Sciatic nerve (tissue), 2 donors: ENCODE results near the gene RBPMS2. TPM values are rescaled to one million over a fixed set of nuclear protein-coding genes. Genes with fewer than 3 reads are reported as not detected.
"Not testable (repeated sequence)": the region's sequence is repeated elsewhere in the genome, so short reads cannot be mapped to it uniquely, and the experiment has no call there.

ENCODE experiments used
- ATAC-seq: fragments of 200-7000 bp; cut with Tn5 transposase; one replicate; pipeline ENCODE4 v1.9.1; 2020; ENCODE audit warnings: mild to moderate bottlenecking, moderate library complexity
- DNase-seq: peaks from one replicate; pipeline ENCODE4 v3.0.0-alpha.2; 2020; ENCODE audit warnings: low spot score
- intact Hi-C: fragments of 100-400 bp; cut with DNase I; formaldehyde crosslinking; loops from one replicate; pipeline ENCODE4 v1.14.2; 2022
- total RNA-seq: library from RNA; stranded (reverse); fragmentation: NEBNext Ultra II Directional; extraction: Animal tissue kit (Norgen Biotek cat#: 25700); gene quantifications from one replicate; pipeline ENCODE4 v1.2.1, GENCODE V29; 2021
- donor health status: DM: no; HTN: no; CAD: no.
- donor health status: DM: no; HTN: no; CAD: no.

The RBPMS2 gene
- total RNA-seq, 1 donor from 2014 or later = 14.2 TPM

- intact Hi-C loops, DNase-seq, ATAC-seq: not testable (repeated sequence)
Measured at GRCh38 chr15:64795299-64795698, 19.9 kb upstream of the RBPMS2 start.

GRCh38 chr15:64792282-64792681 is 16.9 kb upstream of the RBPMS2 start:
- no peak for DNase-seq
- no peak for ATAC-seq
- intact Hi-C loops = no loop called here

GRCh38 chr15:64791401-64791800 is 16.0 kb upstream of the RBPMS2 start:
- no peak for ATAC-seq
- intact Hi-C loops = no loop called here
- DNase-seq = no peak

- intact Hi-C loops = no loop called here
- ATAC-seq (no peak), DNase-seq (no peak)
Measured at GRCh38 chr15:64783796-64784195, 8.4 kb upstream of the RBPMS2 start.

GRCh38 chr15:64782751-64783150 is 7.4 kb upstream of the RBPMS2 start:
- intact Hi-C loops = no loop called here
- ATAC-seq (no peak), DNase-seq (no peak)

GRCh38 chr15:64781299-64781698 is 5.9 kb upstream of the RBPMS2 start:
- ATAC-seq (no peak), DNase-seq (no peak)
- intact Hi-C loops = no loop called here

- intact Hi-C loops = no loop called here
- DNase-seq = no peak
- ATAC-seq = no peak
Measured at GRCh38 chr15:64780600-64781156, 5.3 kb upstream of the RBPMS2 start.

GRCh38 chr15:64779630-64780029 is 4.2 kb upstream of the RBPMS2 start:
- no peak for ATAC-seq
- no peak for DNase-seq

GRCh38 chr15:64779024-64779423 is 3.6 kb upstream of the RBPMS2 start:
- intact Hi-C loops = no loop called here

More at GRCh38 chr15:64779630-64780029, 4.2 kb upstream of the RBPMS2 start:
- intact Hi-C loops = no loop called here

GRCh38 chr15:64776402-64776786 is 1.0 kb upstream of the RBPMS2 start:
- intact Hi-C loops = no loop called here
- DNase-seq (no peak), ATAC-seq (peak; percentile 23)

More at GRCh38 chr15:64779024-64779423, 3.6 kb upstream of the RBPMS2 start:
- ATAC-seq (no peak), DNase-seq (no peak)

GRCh38 chr15:64774629-64775493 is 528 bp downstream of the RBPMS2 start:
- peak; percentile 27 for ATAC-seq
- intact Hi-C loops = no loop called here
- no peak for DNase-seq

GRCh38 chr15:64774037-64774628 is 1.3 kb downstream of the RBPMS2 start:
- intact Hi-C loops = no loop called here
- no peak for ATAC-seq
- DNase-seq = no peak

GRCh38 chr15:64773606-64774005 is 1.8 kb downstream of the RBPMS2 start:
- intact Hi-C loops = no loop called here
- ATAC-seq = no peak

GRCh38 chr15:64772964-64773363 is 2.4 kb downstream of the RBPMS2 start:
- intact Hi-C loops = no loop called here
- DNase-seq (no peak), ATAC-seq (no peak)

More at GRCh38 chr15:64773606-64774005, 1.8 kb downstream of the RBPMS2 start:
- no peak for DNase-seq

GRCh38 chr15:64772488-64772887 is 2.9 kb downstream of the RBPMS2 start:
- no peak for ATAC-seq
- DNase-seq = no peak
- intact Hi-C loops = no loop called here

GRCh38 chr15:64770626-64771025 is 4.8 kb downstream of the RBPMS2 start:
- intact Hi-C loops = no loop called here
- ATAC-seq (no peak), DNase-seq (no peak)

GRCh38 chr15:64767203-64767602 is 8.2 kb downstream of the RBPMS2 start:
- DNase-seq (no peak), ATAC-seq (no peak)
- intact Hi-C loops = no loop called here

- intact Hi-C loops = no loop called here
- ATAC-seq (no peak), DNase-seq (no peak)
Measured at GRCh38 chr15:64766058-64766457, 9.3 kb downstream of the RBPMS2 start.

GRCh38 chr15:64763874-64764273 is 11.5 kb downstream of the RBPMS2 start:
- DNase-seq (no peak), ATAC-seq (no peak)
- intact Hi-C loops = no loop called here

- ATAC-seq (no peak), DNase-seq (no peak)
- intact Hi-C loops = no loop called here
Measured at GRCh38 chr15:64763462-64763861, 11.9 kb downstream of the RBPMS2 start.
